Heart right ventricle (tissue), 16 donors: ENCODE results near the gene ADGRG6. TPM values are rescaled to one million over a fixed set of nuclear protein-coding genes. Genes with fewer than 3 reads are reported as not detected.

Experiments used
- ATAC-seq, 8 donors: fragments of 200-7000 bp; cut with Tn5 transposase; one replicate each; pipeline ENCODE4 v1.9.1; 2020; ENCODE audit warnings: mild to moderate bottlenecking in 8 of 8, moderate library complexity in 8 of 8, moderate number of reproducible peaks in 1 of 8
- DNase-seq, 2 donors: peaks; one replicate each; pipeline ENCODE4 v3.0.0-alpha.2; 2020
- H3K27ac ChIP-seq, 10 donors: fragments of 200-600 bp; sonication (generic) in 2 of 10; one replicate each; pipeline versions ENCODE4 v1.5.0 to v1.8.0; 2020 to 2022; ENCODE audit warnings: mild to moderate bottlenecking in 3 of 10
- H3K27me3 ChIP-seq, 7 donors: fragments of 200-600 bp; one replicate each; pipeline ENCODE4 v1.8.0; 2021 to 2022; ENCODE audit warnings: mild to moderate bottlenecking in 2 of 7
- H3K36me3 ChIP-seq, 9 donors: fragments of 200-600 bp; sonication (generic) in 1 of 9; one replicate each; pipeline versions ENCODE4 v1.5.0 to v1.8.0; 2020 to 2022; ENCODE audit warnings: mild to moderate bottlenecking in 2 of 9
- H3K4me1 ChIP-seq, 9 donors: fragments of 200-600 bp; sonication (generic) in 1 of 9; one replicate each; pipeline versions ENCODE4 v1.5.0 to v1.8.0; 2020 to 2022; ENCODE audit warnings: mild to moderate bottlenecking in 4 of 9
- H3K4me3 ChIP-seq, 10 donors: fragments of 200-600 bp; sonication (generic) in 2 of 10; one replicate each; pipeline versions ENCODE4 v1.5.0 to v1.8.0; 2020 to 2022; ENCODE audit warnings: mild to moderate bottlenecking in 7 of 10, moderate library complexity in 2 of 10
- H3K9me3 ChIP-seq, 11 donors: fragments of 200-600 bp in 10 of 11; sonication (generic) in 2 of 11; one replicate each; pipeline versions ENCODE4 v1.5.0 to v1.8.0; 2013 to 2022; ENCODE audit warnings: mild to moderate bottlenecking in 2 of 11, control low read depth in 1 of 11, moderate library complexity in 1 of 11
- WGBS, 2 donors: extraction: QIAGEN DNeasy Blood & Tissue Kit; methylation state at CpG; one replicate each; pipeline ENCODE4 v1.1.7; 2013; ENCODE audit warnings: inconsistent platforms in 1 of 2; 5-methylcytosine and 5-hydroxymethylcytosine counted together
- intact Hi-C, 10 donors: fragments of 100-400 bp; cut with DNase I; formaldehyde crosslinking; loops; one replicate each; pipeline versions ENCODE4 v1.11.1 to v1.14.2; 2022
- polyA plus RNA-seq, 2 donors: library from polyadenylated mRNA; stranded (reverse); fragments of 200-250 nt; gene quantifications; one replicate each; pipeline ENCODE4 v1.2.3, GENCODE V29; 2013
- total RNA-seq, 10 donors: library from RNA; stranded (reverse); fragmentation: NEBNext Ultra II Directional in 3 of 10; extraction: Animal tissue kit (Norgen Biotek cat#: 25700) in 3 of 10; gene quantifications; one replicate each; pipeline versions ENCODE4 v1.2.1 to v1.2.4, GENCODE V29; 2021 to 2023
- TF ChIP-seq, protein P1 (sequence below), 9 donors: fragments of 200-600 bp; sonication (generic) in 2 of 9; IDR thresholded peaks; one replicate each; pipeline versions ENCODE4 v1.5.0 to v1.8.0; 2021 to 2022; ENCODE audit warnings: antibody characterized with exemption in 9 of 9, mild to moderate bottlenecking in 5 of 9, moderate library complexity in 1 of 9
- donor health status: Arrhythmogenic right ventricular cardiomyopathy.
- donor health status: ischemic (EF 13 %, LVEDD 7.1; RV severe dilation, severe dysfunction).
- donor health status: healthy with polysubstance abuse.
- donor health status: DM: no; HTN: yes; CAD: no.
- donor health status: DM: no; HTN: no; CAD: no.
- donor health status: ischemic (EF 25% LVEDD 6.9; RV normal size, moderate dysfunction).
- donor health status: ischemic (EF 25% LVEDD 5.7; RV mildly dilated, moderate dysfunction).
- donor health status: healthy.
- donor health status: DM: yes; HTN: yes; CAD: no.
- donor health status: Ischemic cardiomyopathy.
- donor health status: ischemic (EF 35%, LVEDD 5.7; RV mildly dilated, moderate dysfunction).
- donor health status: nonischemic (EF 11% LVEDD 7.7; RV severe dilation, severe dysfunction).
- donor health status: DM: yes; HTN: yes; CAD: no.
- donor health status: PGD.
- donor health status: ischemic (EF 29% LVEDD 5.4; RV normal size, mild dysfunction).
- donor health status: nonischemic (EF 23%, LVEDD 6.1; RV moderate dilation, normal function).

Gene ADGRG6
- total and polyA plus RNA-seq, 12 donors = 0.93 to 5.9 (median 3.1) TPM

DNA sequence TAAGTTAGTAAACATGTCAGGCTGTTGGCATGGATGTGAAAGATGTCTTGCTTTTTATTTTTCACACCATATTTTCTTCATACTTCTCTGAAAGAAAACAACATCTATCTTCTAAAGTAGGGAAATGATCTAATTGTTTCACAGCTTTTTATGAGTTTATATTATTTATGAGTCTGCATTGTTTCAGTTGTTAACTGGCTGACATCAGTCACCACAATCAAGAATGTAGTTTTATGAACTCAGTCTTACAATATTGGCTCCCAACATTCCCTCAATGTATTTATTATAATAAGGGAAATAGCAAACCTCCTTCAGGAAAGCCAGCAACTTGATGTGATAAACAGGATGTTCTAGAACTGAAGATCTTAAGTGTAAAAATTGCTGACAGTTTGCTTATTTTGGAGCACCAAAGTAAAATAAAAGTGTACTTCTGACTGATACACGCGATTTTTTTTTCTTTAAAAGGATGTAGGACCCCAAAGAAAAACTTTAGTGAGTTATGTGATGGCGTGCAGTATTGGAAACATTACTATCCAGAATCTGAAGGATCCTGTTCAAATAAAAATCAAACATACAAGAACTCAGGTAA, 106.0 kb downstream of the ADGRG6 start:
- Histone ChIP-seq H3K36me3 (no peaks in the 10 kb centered on the region), H3K9me3 (no peaks in the 10 kb centered on the region), H3K27me3 (no peaks in the 10 kb centered on the region), H3K27ac (no peak overlapping the region), H3K4me1 (peaks cover 0 to 15% (median 4%) of the 10 kb centered on the region in 9 donors), H3K4me3 (no peak overlapping the region)
- DNase-seq = no peak
- TF ChIP-seq, protein P1, sequence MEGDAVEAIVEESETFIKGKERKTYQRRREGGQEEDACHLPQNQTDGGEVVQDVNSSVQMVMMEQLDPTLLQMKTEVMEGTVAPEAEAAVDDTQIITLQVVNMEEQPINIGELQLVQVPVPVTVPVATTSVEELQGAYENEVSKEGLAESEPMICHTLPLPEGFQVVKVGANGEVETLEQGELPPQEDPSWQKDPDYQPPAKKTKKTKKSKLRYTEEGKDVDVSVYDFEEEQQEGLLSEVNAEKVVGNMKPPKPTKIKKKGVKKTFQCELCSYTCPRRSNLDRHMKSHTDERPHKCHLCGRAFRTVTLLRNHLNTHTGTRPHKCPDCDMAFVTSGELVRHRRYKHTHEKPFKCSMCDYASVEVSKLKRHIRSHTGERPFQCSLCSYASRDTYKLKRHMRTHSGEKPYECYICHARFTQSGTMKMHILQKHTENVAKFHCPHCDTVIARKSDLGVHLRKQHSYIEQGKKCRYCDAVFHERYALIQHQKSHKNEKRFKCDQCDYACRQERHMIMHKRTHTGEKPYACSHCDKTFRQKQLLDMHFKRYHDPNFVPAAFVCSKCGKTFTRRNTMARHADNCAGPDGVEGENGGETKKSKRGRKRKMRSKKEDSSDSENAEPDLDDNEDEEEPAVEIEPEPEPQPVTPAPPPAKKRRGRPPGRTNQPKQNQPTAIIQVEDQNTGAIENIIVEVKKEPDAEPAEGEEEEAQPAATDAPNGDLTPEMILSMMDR (IDR thresholded peaks at IDR 0.05) = no peak
- 49 to 60% methylated on average over 3 of the region's 3 CpGs for WGBS, 2 donors
- intact Hi-C loops = no loop called here
- ATAC-seq = no peak

DNA sequence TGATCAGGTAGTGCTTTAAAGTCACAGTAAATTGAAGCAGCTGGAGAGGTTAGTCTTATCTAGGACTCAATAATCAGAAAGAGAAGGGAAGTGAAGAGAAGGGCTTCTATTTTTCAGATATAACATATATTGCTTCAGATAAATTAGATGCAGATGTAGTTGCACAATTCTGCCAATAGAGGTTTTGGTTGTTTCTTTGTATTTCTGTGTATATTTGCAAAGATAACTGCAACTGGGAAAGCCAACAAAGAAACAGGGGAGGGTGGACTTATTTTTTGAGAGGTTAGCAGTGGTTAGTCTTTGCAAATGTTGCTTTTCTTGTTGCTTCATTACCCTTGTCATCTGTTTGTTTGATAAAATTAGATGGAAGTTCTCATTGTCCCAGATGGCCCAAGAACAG, 106.6 kb downstream of the ADGRG6 start:
- Histone ChIP-seq H3K27me3 (no peaks in the 10 kb centered on the region), H3K9me3 (no peaks in the 10 kb centered on the region), H3K4me1 (peaks cover 0 to 15% (median 4%) of the 10 kb centered on the region in 9 donors), H3K4me3 (no peak overlapping the region), H3K27ac (no peak overlapping the region), H3K36me3 (no peaks in the 10 kb centered on the region)
- DNase-seq = no peak
- TF ChIP-seq, protein P1 (IDR thresholded peaks at IDR 0.05) = no peak
- no peak for ATAC-seq
- intact Hi-C loops = no loop called here

GRCh38 chr6:142409794-142410193, 108.0 kb downstream of the ADGRG6 start:
- H3K4me3 ChIP-seq = no peak overlapping the region
- intact Hi-C loops = no loop called here
- H3K9me3 ChIP-seq = no peaks in the 10 kb centered on the region
- ATAC-seq (no peak), DNase-seq (no peak)
- no peaks in the 10 kb centered on the region for H3K36me3 ChIP-seq
- H3K27ac ChIP-seq = no peak overlapping the region
- H3K4me1 ChIP-seq = peaks cover 0 to 15% (median 4%) of the 10 kb centered on the region in 9 donors
- H3K27me3 ChIP-seq = no peaks in the 10 kb centered on the region
- WGBS, 2 donors = 62 to 65% methylated on average over 1 of the region's 1 CpG
- TF ChIP-seq, protein P1 (IDR thresholded peaks at IDR 0.05) = no peak

DNA sequence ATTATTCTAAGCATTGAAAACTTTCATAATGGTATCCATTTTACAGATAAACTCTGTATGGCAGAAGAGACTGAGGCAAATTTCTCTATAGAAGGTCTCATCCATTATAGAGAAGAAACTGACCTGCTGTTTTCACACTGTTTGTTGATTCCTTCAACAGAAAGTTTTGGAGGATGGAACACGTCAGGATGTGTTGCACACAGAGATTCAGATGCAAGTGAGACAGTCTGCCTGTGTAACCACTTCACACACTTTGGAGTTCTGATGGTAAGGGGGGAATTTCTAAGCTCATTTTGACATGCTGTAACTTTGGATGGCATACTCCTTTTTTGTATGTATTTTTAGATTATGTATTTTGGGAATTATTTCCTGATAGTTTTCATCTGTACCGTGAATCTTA, 109.3 kb downstream of the ADGRG6 start:
- H3K27ac ChIP-seq = no peak overlapping the region
- H3K4me1 ChIP-seq = peaks cover 0 to 5% (median under 1%) of the 10 kb centered on the region in 9 donors
- ATAC-seq (no peak), DNase-seq (no peak)
- H3K4me3 ChIP-seq = no peak overlapping the region
- 75 to 91% methylated on average over 2 of the region's 2 CpGs for WGBS, 2 donors
- intact Hi-C loops = no loop called here
- no peaks in the 10 kb centered on the region for H3K9me3 ChIP-seq
- TF ChIP-seq, protein P1 (IDR thresholded peaks at IDR 0.05) = no peak
- no peaks in the 10 kb centered on the region for H3K36me3 ChIP-seq
- no peaks in the 10 kb centered on the region for H3K27me3 ChIP-seq
